A673 (cell line): ENCODE measurements around the gene AQP2. TPM values are rescaled to one million over a fixed set of nuclear protein-coding genes. Genes with fewer than 3 reads are reported as not detected.

Experiments used
- BruUV-seq: library from RNA; stranded (reverse); fragments of 400-500 nt; replicated peaks from 2 replicates; lab custom pipeline; 2021; lab: Mats Ljungman, UMichigan
- CTCF ChIA-PET: fragments of 300-600 bp; sonication (Branson Sonifier 250); formaldehyde crosslinking; loops from one replicate; lab custom pipeline; 2022; ENCODE audit warnings: antibody characterized with exemption; lab: Charles Lee
- POLR2A ChIA-PET: fragments of 300-600 bp; sonication (Branson Sonifier 250); formaldehyde crosslinking; loops from one replicate; lab custom pipeline; 2022; ENCODE audit warnings: antibody characterized with exemption; ENCODE audit not compliant: low non-redundant PET; lab: Charles Lee
- DNase-seq: peaks from one replicate; pipeline ENCODE4 v3.0.0-alpha.2; 2015; ENCODE audit warnings: low spot score
- H3K27ac ChIP-seq: fragments of 200-600 bp; sonication (generic); 2 replicates; pipeline ENCODE4 v1.5.1; 2016; ENCODE audit warnings: mixed run types, low read depth, mild to moderate bottlenecking, mixed read lengths, antibody characterized with exemption, low read length; ENCODE audit not compliant: poor library complexity, severe bottlenecking
- H3K27me3 ChIP-seq: fragments of 200-600 bp; sonication (generic); replicated peaks from 2 replicates; pipeline ENCODE4 v1.6.1; 2017; ENCODE audit warnings: mixed run types, low read depth, mild to moderate bottlenecking, mixed read lengths, antibody characterized with exemption, low read length; ENCODE audit not compliant: insufficient read depth, poor library complexity
- H3K36me3 ChIP-seq: fragments of 200-600 bp; sonication (generic); 2 replicates; pipeline ENCODE4 v1.6.1; 2016; ENCODE audit warnings: mixed run types, mild to moderate bottlenecking, mixed read lengths, antibody characterized with exemption, low read length; ENCODE audit not compliant: insufficient read depth, poor library complexity, severe bottlenecking
- H3K4me1 ChIP-seq: fragments of 200-600 bp; sonication (generic); 2 replicates; pipeline ENCODE4 v1.6.1; 2017; ENCODE audit warnings: mixed run types, mild to moderate bottlenecking, mixed read lengths, antibody characterized with exemption, low read length; ENCODE audit not compliant: insufficient read depth, poor library complexity, severe bottlenecking
- H3K4me3 ChIP-seq: fragments of 200-600 bp; sonication (generic); 2 replicates; pipeline ENCODE4 v1.5.1; 2016; ENCODE audit warnings: low read depth, mixed run types, mild to moderate bottlenecking, mixed read lengths, low read length; ENCODE audit not compliant: poor library complexity, severe bottlenecking
- H3K9me3 ChIP-seq: fragments of 200-600 bp; sonication (generic); 2 replicates; pipeline ENCODE4 v1.6.1; 2016; ENCODE audit warnings: mixed run types, low read depth, mild to moderate bottlenecking, mixed read lengths, antibody characterized with exemption, low read length; ENCODE audit not compliant: poor library complexity, severe bottlenecking
- EZH2 ChIP-seq: fragments of 200-600 bp; sonication (generic); IDR thresholded peaks from 2 replicates; pipeline ENCODE4 v1.6.1; 2017; ENCODE audit warnings: borderline replicate concordance, low read depth, mild to moderate bottlenecking, mixed read lengths, antibody characterized with exemption, low read length; ENCODE audit not compliant: poor library complexity, severe bottlenecking
- intact Hi-C: fragments of 100-400 bp; cut with micrococcal nuclease; formaldehyde crosslinking; loops from one replicate; pipeline ENCODE4 v1.10.0; 2022; ENCODE audit not compliant: unreplicated experiment
- total RNA-seq: library from RNA; stranded (reverse); gene quantifications from 2 replicates; pipeline ENCODE4 v1.2.3, GENCODE V29; 2021
- TF ChIP-seq, protein P1 (sequence below): fragments of 300-800, 200-600 bp; sonication (generic); conservative IDR thresholded peaks from 2 replicates; pipeline ENCODE4 v1.5.1; 2017; ENCODE audit warnings: low read depth, mild to moderate bottlenecking, antibody characterized with exemption, low read length, moderate library complexity, mixed read lengths

Gene AQP2
- total RNA-seq, 1 experiment from 2014 or later = not detected

GRCh38 chr12:49970658-49971057 is 20.1 kb downstream of the AQP2 start:
- Histone ChIP-seq H3K27ac (no peak overlapping the region), H3K9me3 (no peaks in the 10 kb centered on the region), H3K36me3 (no peaks in the 10 kb centered on the region), H3K4me3 (no peak overlapping the region), H3K27me3 (no peaks in the 10 kb centered on the region), H3K4me1 (no peaks in the 10 kb centered on the region)
- BruUV-seq = no TSS peak
- no peak for DNase-seq
- intact Hi-C loops = no loop called here
- POLR2A ChIA-PET = no interaction called here
- CTCF ChIA-PET = no interaction called here
- TF ChIP-seq EZH2 = no peak
- TF ChIP-seq, protein P1, sequence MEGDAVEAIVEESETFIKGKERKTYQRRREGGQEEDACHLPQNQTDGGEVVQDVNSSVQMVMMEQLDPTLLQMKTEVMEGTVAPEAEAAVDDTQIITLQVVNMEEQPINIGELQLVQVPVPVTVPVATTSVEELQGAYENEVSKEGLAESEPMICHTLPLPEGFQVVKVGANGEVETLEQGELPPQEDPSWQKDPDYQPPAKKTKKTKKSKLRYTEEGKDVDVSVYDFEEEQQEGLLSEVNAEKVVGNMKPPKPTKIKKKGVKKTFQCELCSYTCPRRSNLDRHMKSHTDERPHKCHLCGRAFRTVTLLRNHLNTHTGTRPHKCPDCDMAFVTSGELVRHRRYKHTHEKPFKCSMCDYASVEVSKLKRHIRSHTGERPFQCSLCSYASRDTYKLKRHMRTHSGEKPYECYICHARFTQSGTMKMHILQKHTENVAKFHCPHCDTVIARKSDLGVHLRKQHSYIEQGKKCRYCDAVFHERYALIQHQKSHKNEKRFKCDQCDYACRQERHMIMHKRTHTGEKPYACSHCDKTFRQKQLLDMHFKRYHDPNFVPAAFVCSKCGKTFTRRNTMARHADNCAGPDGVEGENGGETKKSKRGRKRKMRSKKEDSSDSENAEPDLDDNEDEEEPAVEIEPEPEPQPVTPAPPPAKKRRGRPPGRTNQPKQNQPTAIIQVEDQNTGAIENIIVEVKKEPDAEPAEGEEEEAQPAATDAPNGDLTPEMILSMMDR = no peak

GRCh38 chr12:49971141-49971540 is 20.6 kb downstream of the AQP2 start:
- Histone ChIP-seq H3K9me3 (no peaks in the 10 kb centered on the region), H3K4me3 (no peak overlapping the region), H3K4me1 (no peaks in the 10 kb centered on the region), H3K27me3 (no peaks in the 10 kb centered on the region), H3K27ac (no peak overlapping the region), H3K36me3 (no peaks in the 10 kb centered on the region)
- ChIA-PET CTCF (no interaction called here), POLR2A (no interaction called here)
- no peak for TF ChIP-seq EZH2
- TF ChIP-seq, protein P1 = no peak
- intact Hi-C loops = no loop called here
- BruUV-seq = no TSS peak
- no peak for DNase-seq

DNA sequence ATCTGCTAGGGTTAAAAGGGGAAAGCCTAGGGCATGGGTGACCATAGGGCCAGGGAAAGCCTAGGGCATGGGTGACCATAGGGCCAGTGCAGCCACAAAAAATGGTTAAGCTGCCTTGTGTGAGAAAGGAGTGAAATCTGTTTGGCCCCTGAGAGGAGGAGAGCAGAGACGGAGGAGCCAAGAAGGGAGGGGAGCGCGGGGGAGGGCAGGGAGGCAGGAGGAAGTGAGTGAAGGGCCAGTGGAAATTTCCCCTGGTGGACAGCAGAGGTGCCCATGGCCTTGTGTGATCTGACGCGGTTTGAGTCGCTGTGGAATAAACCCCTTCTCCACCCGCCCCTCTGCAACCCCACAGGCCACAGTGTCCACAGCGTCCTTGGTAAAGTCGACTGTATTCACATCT is 21.6 kb downstream of the AQP2 start:
- DNase-seq = no peak
- intact Hi-C loops = no loop called here
- POLR2A ChIA-PET = interaction anchor here (0.7 kb wide), 1 partner anchor 63 kb away, joined by 5 read pairs; no protein-coding TSS in a partner anchor
- no peak for TF ChIP-seq EZH2
- TF ChIP-seq, protein P1 = no peak
- Histone ChIP-seq H3K4me1 (no peaks in the 10 kb centered on the region), H3K4me3 (no peak overlapping the region), H3K9me3 (no peaks in the 10 kb centered on the region), H3K27me3 (no peaks in the 10 kb centered on the region), H3K36me3 (no peaks in the 10 kb centered on the region), H3K27ac (no peak overlapping the region)
- CTCF ChIA-PET = no interaction called here
- BruUV-seq = no TSS peak
